Astrocyte (in vitro differentiated cells and primary cell): ENCODE data around the gene UCN2. TPM values are rescaled to one million over a fixed set of nuclear protein-coding genes. Genes with fewer than 3 reads are reported as not detected.
"Not testable (repeated sequence)": the region's sequence is repeated elsewhere in the genome, so short reads cannot be mapped to it uniquely, and the experiment has no call there.

Source experiments
- DNase-seq: peaks from one replicate; pipeline ENCODE4 v3.0.0-alpha.2; 2010; ENCODE audit warnings: low read depth
- FAIRE-seq: peaks from 2 replicates; lab custom pipeline; 2011; peaks lifted over from hg19 to GRCh38; lab: Jason Lieb, UNC
- H2AFZ ChIP-seq: 2 replicates; pipeline ENCODE4 v1.6.0; 2012; ENCODE audit warnings: low read depth, low read length, inconsistent platforms
- H3K27ac ChIP-seq: 2 replicates; pipeline ENCODE4 v1.5.1; 2011; ENCODE audit warnings: low read depth, low read length, inconsistent platforms
- H3K27me3 ChIP-seq: 2 replicates; pipeline ENCODE4 v1.6.0; 2011; ENCODE audit warnings: low read length, inconsistent platforms; ENCODE audit not compliant: insufficient read depth
- H3K36me3 ChIP-seq: 2 replicates; pipeline ENCODE4 v1.5.1; 2011; ENCODE audit warnings: low read length, inconsistent platforms; ENCODE audit not compliant: insufficient read depth
- H3K4me1 ChIP-seq: 2 replicates; pipeline ENCODE4 v1.5.1; 2011; ENCODE audit warnings: low read length, inconsistent platforms; ENCODE audit not compliant: insufficient read depth
- H3K4me2 ChIP-seq: 2 replicates; pipeline ENCODE4 v1.6.0; 2012; ENCODE audit warnings: low read length, inconsistent platforms
- H3K4me3 ChIP-seq: 2 replicates; pipeline ENCODE4 v1.5.1; 2011; ENCODE audit warnings: low read depth, mild to moderate bottlenecking, low read length, inconsistent platforms; ENCODE audit not compliant: insufficient read depth
- H3K79me2 ChIP-seq: 2 replicates; pipeline ENCODE4 v1.6.0; 2012; ENCODE audit warnings: mild to moderate bottlenecking, low read length, inconsistent platforms; ENCODE audit not compliant: insufficient read depth
- H3K9ac ChIP-seq: 2 replicates; pipeline ENCODE4 v1.6.0; 2012; ENCODE audit warnings: mild to moderate bottlenecking, low read length, inconsistent platforms
- H3K9me3 ChIP-seq: 2 replicates; pipeline ENCODE4 v1.5.1; 2012; ENCODE audit warnings: low read depth, mild to moderate bottlenecking, low read length, inconsistent platforms; ENCODE audit not compliant: insufficient read depth
- H4K20me1 ChIP-seq: 2 replicates; pipeline ENCODE4 v1.6.0; 2012; ENCODE audit warnings: low read length, inconsistent platforms; ENCODE audit not compliant: insufficient read depth
- H3K27ac Mint-ChIP-seq: one replicate; pipeline ENCODE4 v1.8.0; 2021; ENCODE audit warnings: mild to moderate bottlenecking, mixed read lengths; ENCODE audit not compliant: unreplicated experiment
- H3K27me3 Mint-ChIP-seq: one replicate; pipeline ENCODE4 v1.8.0; 2021; ENCODE audit warnings: low read depth, mixed read lengths; ENCODE audit not compliant: unreplicated experiment
- H3K36me3 Mint-ChIP-seq: one replicate; pipeline ENCODE4 v1.8.0; 2021; ENCODE audit warnings: low read depth, mixed read lengths; ENCODE audit not compliant: unreplicated experiment
- H3K4me1 Mint-ChIP-seq: one replicate; pipeline ENCODE4 v1.8.0; 2021; ENCODE audit warnings: low read depth, mixed read lengths; ENCODE audit not compliant: unreplicated experiment
- H3K4me3 Mint-ChIP-seq: one replicate; pipeline ENCODE4 v1.8.0; 2021; ENCODE audit warnings: mild to moderate bottlenecking, moderate library complexity, mixed read lengths; ENCODE audit not compliant: unreplicated experiment
- H3K9me3 Mint-ChIP-seq: one replicate; pipeline ENCODE4 v1.8.0; 2021; ENCODE audit warnings: mild to moderate bottlenecking, mixed read lengths; ENCODE audit not compliant: unreplicated experiment
- CTCF ChIP-seq: IDR thresholded peaks from 2 replicates; pipeline ENCODE4 v1.5.1; 2011; ENCODE audit warnings: low read depth, mild to moderate bottlenecking, inconsistent platforms, low read length, moderate library complexity; ENCODE audit not compliant: insufficient read depth
- EZH2 ChIP-seq: IDR thresholded peaks from 2 replicates; pipeline ENCODE4 v1.6.1; 2012; ENCODE audit warnings: mild to moderate bottlenecking, low read length, inconsistent platforms; ENCODE audit not compliant: insufficient read depth
- total RNA-seq: library from RNA; stranded (reverse); gene quantifications from 2 replicates; pipeline ENCODE4 v1.2.1, GENCODE V29; 2021

The UCN2 gene
- total RNA-seq, 1 donor from 2014 or later, result 3.3 TPM

DNA sequence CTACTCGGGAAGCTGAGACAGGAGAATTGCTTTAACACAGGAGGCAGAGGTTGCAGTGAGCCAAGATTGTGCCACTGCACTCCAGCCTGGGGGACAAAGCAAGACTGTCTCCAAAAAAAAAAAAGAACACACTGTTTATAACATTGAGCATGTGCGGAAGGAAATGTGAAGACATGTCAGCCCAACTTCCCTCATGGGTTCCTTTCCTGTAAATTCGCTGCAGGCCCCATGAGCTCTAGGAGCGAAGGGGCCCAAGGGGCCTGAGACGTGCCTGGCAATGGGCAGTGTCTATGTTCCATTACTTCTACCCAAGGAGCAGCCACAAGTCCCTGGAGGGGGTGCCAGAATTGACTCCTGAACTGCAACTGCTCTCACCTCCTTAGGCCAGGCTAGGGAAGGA is 10.2 kb downstream of the UCN2 start:
- H4K20me1 ChIP-seq, result peaks cover 12% of the 10 kb centered on the region
- H3K4me2 ChIP-seq, result no peak overlapping the region
- peaks cover 21% of the 10 kb centered on the region for H3K36me3 Mint-ChIP-seq
- H3K36me3 ChIP-seq, result no peaks in the 10 kb centered on the region
- TF ChIP-seq CTCF, result no peak
- no peak for TF ChIP-seq EZH2
- no peaks in the 10 kb centered on the region for H3K27me3 Mint-ChIP-seq
- no peak overlapping the region for H2AFZ ChIP-seq
- no peak overlapping the region for H3K27ac Mint-ChIP-seq
- H3K4me3 ChIP-seq, result no peak overlapping the region
- DNase-seq (no peak), FAIRE-seq (no peak)
- H3K9me3 ChIP-seq, result no peaks in the 10 kb centered on the region
- no peaks in the 10 kb centered on the region for H3K9me3 Mint-ChIP-seq
- no peak overlapping the region for H3K27ac ChIP-seq
- H3K79me2 ChIP-seq, result no peaks in the 10 kb centered on the region
- H3K4me1 Mint-ChIP-seq, result peaks cover 18% of the 10 kb centered on the region
- no peak overlapping the region for H3K9ac ChIP-seq
- H3K27me3 ChIP-seq, result no peaks in the 10 kb centered on the region
- peaks cover 14% of the 10 kb centered on the region for H3K4me1 ChIP-seq
- no peak overlapping the region for H3K4me3 Mint-ChIP-seq

GRCh38 chr3:48552111-48552951 is 11.2 kb downstream of the UCN2 start:
- H3K9me3 ChIP-seq, result no peaks in the 10 kb centered on the region
- no peaks in the 10 kb centered on the region for H3K27me3 Mint-ChIP-seq
- no peak for DNase-seq

DNA sequence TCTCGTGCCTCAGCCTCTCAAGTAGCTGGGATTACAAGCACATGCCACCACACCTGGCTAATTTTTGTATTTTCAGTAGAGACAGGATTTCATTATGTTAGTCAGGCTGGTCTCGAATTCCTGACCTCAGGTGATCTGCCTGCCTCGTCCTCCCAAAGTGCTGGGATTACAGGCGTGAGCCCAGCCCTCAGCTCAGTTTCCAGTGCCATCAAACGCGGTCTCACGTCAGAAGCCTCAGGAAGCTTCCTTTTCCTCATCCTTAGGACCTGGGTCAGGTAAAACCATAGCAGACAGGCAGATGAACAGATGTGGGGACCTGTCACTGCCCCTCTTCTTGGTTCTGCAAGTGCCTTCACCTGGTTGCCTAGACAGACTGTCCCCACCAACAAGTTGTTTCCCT is 11.9 kb downstream of the UCN2 start:
- H3K4me3 Mint-ChIP-seq, H3K27me3 ChIP-seq, H3K4me3 ChIP-seq, H3K79me2 ChIP-seq, DNase-seq, H3K36me3 ChIP-seq, H3K9me3 Mint-ChIP-seq, H3K4me2 ChIP-seq, FAIRE-seq, H3K27ac ChIP-seq, H3K9ac ChIP-seq, H3K9me3 ChIP-seq, H3K4me1 ChIP-seq, H2AFZ ChIP-seq, H3K27me3 Mint-ChIP-seq, H3K27ac Mint-ChIP-seq: not testable (repeated sequence)
- H3K36me3 Mint-ChIP-seq, result peaks cover 28% of the 10 kb centered on the region
- peaks cover 10% of the 10 kb centered on the region for H4K20me1 ChIP-seq
- H3K4me1 Mint-ChIP-seq, result peaks cover 15% of the 10 kb centered on the region

More at GRCh38 chr3:48552111-48552951, 11.2 kb downstream of the UCN2 start:
- H3K9ac ChIP-seq, result no peak overlapping the region
- H4K20me1 ChIP-seq, result peaks cover 10% of the 10 kb centered on the region
- H3K36me3 ChIP-seq, result no peaks in the 10 kb centered on the region
- H3K4me3 ChIP-seq, result no peak overlapping the region
- H3K9me3 Mint-ChIP-seq, result no peaks in the 10 kb centered on the region
- TF ChIP-seq CTCF (no peak), EZH2 (no peak)
- H3K4me2 ChIP-seq, result no peak overlapping the region
- no peak overlapping the region for H3K4me3 Mint-ChIP-seq
- H2AFZ ChIP-seq, result no peak overlapping the region
- no peaks in the 10 kb centered on the region for H3K27me3 ChIP-seq
- H3K4me1 ChIP-seq, result peaks cover 7% of the 10 kb centered on the region
- FAIRE-seq, result no peak
- H3K27ac Mint-ChIP-seq, result no peak overlapping the region
- H3K79me2 ChIP-seq, result no peaks in the 10 kb centered on the region
- H3K36me3 Mint-ChIP-seq, result peaks cover 25% of the 10 kb centered on the region
- H3K27ac ChIP-seq, result no peak overlapping the region
- H3K4me1 Mint-ChIP-seq, result peaks cover 15% of the 10 kb centered on the region
